SK-N-SH (cell line): Measurements from ENCODE around the gene ARID1B. TPM values are rescaled to one million over a fixed set of nuclear protein-coding genes. Genes with fewer than 3 reads are reported as not detected.

ENCODE experiments used
- CTCF ChIA-PET: fragments of 300-600, 350-600 bp; formaldehyde crosslinking; extraction: SDS; loops from one replicate; lab custom pipeline; 2021; lab: Yijun Ruan, JAX
- POLR2A ChIA-PET: fragments of 350-600 bp; sonication (Branson Sonifier 250); formaldehyde crosslinking; extraction: SDS; loops from one replicate; lab custom pipeline; 2020; ENCODE audit warnings: antibody characterized with exemption, inconsistent platforms; lab: Yijun Ruan, JAX
- DNase-seq: peaks from one replicate; pipeline ENCODE4 v3.0.0; 2012
- H2AFZ ChIP-seq: fragments of 200-600 bp; sonication (generic); 2 replicates; pipeline ENCODE4 v1.8.1; 2016; ENCODE audit warnings: antibody characterized with exemption, mild to moderate bottlenecking, low read depth
- H3F3A ChIP-seq: fragments of 200-600 bp; sonication (generic); replicated peaks from 2 replicates; pipeline ENCODE3; 2016; ENCODE audit warnings: antibody characterized with exemption, mild to moderate bottlenecking; ENCODE audit not compliant: insufficient read depth
- H3K27ac ChIP-seq, 2 experiments: fragments of 200-500 bp in 1 of 2; fragments of 200-600 bp in 1 of 2; sonication (Bioruptor generic) in 1 of 2; sonication (generic), shearing (Covaris generic) in 1 of 2; 2 replicates each; pipeline versions ENCODE4 v1.5.1 to v1.6.1; 2014 to 2016; ENCODE audit warnings: low read depth in 2 of 2, inconsistent platforms in 1 of 2, low read length in 1 of 2, mild to moderate bottlenecking in 1 of 2, mixed read lengths in 1 of 2
- H3K27me3 ChIP-seq: fragments of 200-600 bp; sonication (generic), shearing (Covaris generic); 2 replicates; pipeline ENCODE4 v1.6.1; 2016; ENCODE audit warnings: mixed run types; ENCODE audit not compliant: insufficient read depth
- H3K36me3 ChIP-seq, 2 experiments: fragments of 200-500 bp in 1 of 2; fragments of 200-600 bp in 1 of 2; sonication (Bioruptor generic) in 1 of 2; sonication (generic) in 1 of 2; replicated peaks in 1 of 2; 2 replicates each; pipeline versions ENCODE3 to v1.5.1; 2014 to 2016; ENCODE audit warnings: low read length in 1 of 2, mild to moderate bottlenecking in 1 of 2; ENCODE audit not compliant: insufficient read depth in 2 of 2, control insufficient read depth in 1 of 2
- H3K4me1 ChIP-seq, 2 experiments: fragments of 200-500 bp in 1 of 2; fragments of 200-600 bp in 1 of 2; sonication (Bioruptor generic) in 1 of 2; sonication (generic), shearing (Covaris generic) in 1 of 2; 2 replicates each; pipeline versions ENCODE4 v1.5.1 to v1.6.1; 2014 to 2016; ENCODE audit warnings: low read depth in 1 of 2, low read length in 1 of 2, mixed run types in 1 of 2; ENCODE audit not compliant: insufficient read depth in 2 of 2, control insufficient read depth in 1 of 2
- H3K4me2 ChIP-seq: fragments of 200-600 bp; sonication (generic), shearing (Covaris generic); 2 replicates; pipeline ENCODE4 v1.6.1; 2017; ENCODE audit warnings: mixed run types
- H3K4me3 ChIP-seq, 2 experiments: fragments of 200-500 bp in 1 of 2; fragments of 200-600 bp in 1 of 2; sonication (Bioruptor generic) in 1 of 2; sonication (generic), shearing (Covaris generic) in 1 of 2; 2 replicates each; pipeline versions ENCODE4 v1.5.1 to v1.8.1; 2014 to 2016; ENCODE audit warnings: low read depth in 2 of 2, inconsistent platforms in 1 of 2, low read length in 1 of 2, mild to moderate bottlenecking in 1 of 2, mixed read lengths in 1 of 2, moderate library complexity in 1 of 2
- H3K79me2 ChIP-seq: fragments of 200-600 bp; sonication (generic); 2 replicates; pipeline ENCODE4 v1.8.1; 2017; ENCODE audit warnings: mild to moderate bottlenecking; ENCODE audit not compliant: insufficient read depth
- H3K9ac ChIP-seq: fragments of 200-600 bp; sonication (generic); 2 replicates; pipeline ENCODE4 v1.6.1; 2017; ENCODE audit warnings: mixed run types
- H3K9me2 ChIP-seq: fragments of 200-600 bp; sonication (generic); 2 replicates; pipeline ENCODE4 v1.6.1; 2017; ENCODE audit warnings: mixed run types
- H3K9me3 ChIP-seq: fragments of 200-600 bp; sonication (generic); 2 replicates; pipeline ENCODE4 v1.6.1; 2017; ENCODE audit warnings: mixed run types, mild to moderate bottlenecking, moderate library complexity
- H4K20me1 ChIP-seq: fragments of 200-600 bp; sonication (generic); 2 replicates; pipeline ENCODE4 v1.6.1; 2017; ENCODE audit warnings: mild to moderate bottlenecking, mixed run types; ENCODE audit not compliant: insufficient read depth
- CHD2 ChIP-seq: fragments of 150-350 bp; IDR thresholded peaks from 2 replicates; pipeline ENCODE4 v1.6.1; 2018; ENCODE audit warnings: low read length; ENCODE audit not compliant: partially characterized antibody
- ELF1 ChIP-seq: IDR thresholded peaks from 2 replicates; pipeline ENCODE4 v1.4.0; 2012
- EP300 ChIP-seq, 2 experiments: IDR thresholded peaks; 2 replicates each; pipeline versions ENCODE4 v1.4.0 to v1.6.1; 2012; ENCODE audit warnings: borderline replicate concordance in 1 of 2, low read depth in 1 of 2, low read length in 1 of 2
- EZH2phosphoT487 ChIP-seq: fragments of 200-600 bp; sonication (generic); IDR thresholded peaks from 2 replicates; pipeline ENCODE4 v1.6.1; 2017; ENCODE audit warnings: low read depth, mixed run types, mild to moderate bottlenecking, antibody characterized with exemption, moderate library complexity, borderline replicate concordance
- FOSL2 ChIP-seq: IDR thresholded peaks from 2 replicates; pipeline ENCODE4 v1.4.0; 2012; ENCODE audit warnings: low read depth, mild to moderate bottlenecking, moderate library complexity, borderline replicate concordance
- GABPA ChIP-seq: IDR thresholded peaks from 2 replicates; pipeline ENCODE4 v1.4.0; 2012; ENCODE audit warnings: low read depth, mild to moderate bottlenecking
- GATA2 ChIP-seq: sonication (generic); formaldehyde crosslinking; IDR thresholded peaks from 2 replicates; pipeline ENCODE4 v1.5.0; 2020; ENCODE audit warnings: mild to moderate bottlenecking, missing genetic modification reagents
- IRF3 ChIP-seq: fragments of 150-350 bp; IDR thresholded peaks from 2 replicates; pipeline ENCODE4 v1.6.1; 2016; ENCODE audit warnings: mild to moderate bottlenecking, low read depth, low read length
- JUND ChIP-seq: IDR thresholded peaks from 2 replicates; pipeline ENCODE4 v1.4.0; 2012
- MAX ChIP-seq: IDR thresholded peaks from 2 replicates; pipeline ENCODE4 v1.4.0; 2012; ENCODE audit warnings: low read depth
- MEF2A ChIP-seq: IDR thresholded peaks from 2 replicates; pipeline ENCODE4 v1.4.0; 2012; ENCODE audit warnings: low read depth, borderline replicate concordance
- NFIC ChIP-seq: IDR thresholded peaks from 2 replicates; pipeline ENCODE4 v1.4.0; 2012; ENCODE audit warnings: borderline replicate concordance
- PBX3 ChIP-seq: IDR thresholded peaks from 2 replicates; pipeline ENCODE4; 2012
- RAD21 ChIP-seq: IDR thresholded peaks from 2 replicates; pipeline ENCODE4 v1.6.1; 2012; ENCODE audit warnings: mild to moderate bottlenecking, low read length
- RCOR1 ChIP-seq: fragments of 150-350 bp; IDR thresholded peaks from 2 replicates; pipeline ENCODE4 v1.6.1; 2017; ENCODE audit warnings: antibody characterized with exemption, low read length
- RXRA ChIP-seq: IDR thresholded peaks from 2 replicates; pipeline ENCODE4 v1.4.0; 2012; ENCODE audit warnings: low read depth, mild to moderate bottlenecking, borderline replicate concordance
- TCF12 ChIP-seq: IDR thresholded peaks from 2 replicates; pipeline ENCODE4 v1.4.0; 2012
- TEAD4 ChIP-seq: IDR thresholded peaks from 2 replicates; pipeline ENCODE4 v1.4.0; 2012; ENCODE audit warnings: mild to moderate bottlenecking, borderline replicate concordance; ENCODE audit not compliant: insufficient read depth
- USF2 ChIP-seq: fragments of 150-350 bp; IDR thresholded peaks from 2 replicates; pipeline ENCODE4 v1.6.1; 2017; ENCODE audit warnings: antibody characterized with exemption, low read length, low read depth, borderline replicate concordance
- YY1 ChIP-seq: IDR thresholded peaks from 2 replicates; pipeline ENCODE4 v1.4.0; 2012; ENCODE audit warnings: low read depth, mild to moderate bottlenecking
- ZBTB33 ChIP-seq: IDR thresholded peaks from 2 replicates; pipeline ENCODE4 v1.4.0; 2012; ENCODE audit warnings: low read depth, borderline replicate concordance
- WGBS: methylation state at CpG from one replicate; pipeline ENCODE4 v1.1.6; 2017; ENCODE audit warnings: low lambda C conversion rate; 5-methylcytosine and 5-hydroxymethylcytosine counted together
- polyA plus RNA-seq, 3 experiments: library from polyadenylated mRNA; depleted of rRNA; stranded (reverse); fragments of >200 nt; gene quantifications; 2 replicates each; pipeline ENCODE4 v1.2.3, GENCODE V29; 2012

Gene ARID1B
- polyA plus RNA-seq, 1 of the 3 experiments (the other 2 are of a cell fraction), result 13.6 TPM

- no peak for DNase-seq
- Histone ChIP-seq H2AFZ (no peak overlapping the region), H3F3A (no peaks in the 10 kb centered on the region), H3K36me3 (peaks cover 14 to 26% of the 10 kb centered on the region in 2 experiments), H3K4me3 (no peak overlapping the region), H3K9ac (no peak overlapping the region), H3K79me2 (peaks cover 3% of the 10 kb centered on the region; the same call in 1 of the 2 replicates), H3K9me3 (no peaks in the 10 kb centered on the region), H3K4me2 (no peak overlapping the region), H3K4me1 (peaks cover 0 to 34% of the 10 kb centered on the region in 2 experiments; a peak in 2 of 4 replicates), H4K20me1 (no peaks in the 10 kb centered on the region), H3K27me3 (no peaks in the 10 kb centered on the region), H3K9me2 (no peaks in the 10 kb centered on the region), H3K27ac (no peak overlapping the region)
- ChIA-PET CTCF (interaction anchor here (1.1 kb wide), 1 partner anchor 14 kb away, joined by 3 read pairs; no protein-coding TSS in a partner anchor), POLR2A (no interaction called here)
- no peak for TF ChIP-seq ELF1
- TF ChIP-seq RAD21, result no peak
- no peak for TF ChIP-seq PBX3
- no peak for TF ChIP-seq GABPA
- no peak for TF ChIP-seq YY1
- TF ChIP-seq ZBTB33, result no peak
- TF ChIP-seq RXRA, result no peak
- TF ChIP-seq JUND, result no peak
- TF ChIP-seq EP300 (IDR thresholded peaks at IDR 0.05; ENCODE audit: borderline replicate concordance in 1 of 2, low read depth in 1 of 2, low read length in 1 of 2), result no peak
- no peak for TF ChIP-seq TEAD4
- WGBS, result 98% methylated on average over 12 of the region's 12 CpGs
Observed at GRCh38 chr6:157167837-157168236, 390.7 kb downstream of the ARID1B start.

GRCh38 chr6:157168471-157168870 lies 391.3 kb downstream of the ARID1B start:
- Histone ChIP-seq H2AFZ (no peak overlapping the region), H3K4me2 (no peak overlapping the region), H3K27ac (no peak overlapping the region), H3K79me2 (peaks cover 3% of the 10 kb centered on the region; the same call in 1 of the 2 replicates), H3F3A (peaks cover 2% of the 10 kb centered on the region), H3K27me3 (no peaks in the 10 kb centered on the region), H3K9me2 (no peaks in the 10 kb centered on the region), H3K36me3 (peaks cover 14 to 26% of the 10 kb centered on the region in 2 experiments), H4K20me1 (no peaks in the 10 kb centered on the region), H3K4me3 (no peak overlapping the region), H3K9me3 (no peaks in the 10 kb centered on the region), H3K9ac (no peak overlapping the region), H3K4me1 (peaks cover 0 to 32% of the 10 kb centered on the region in 2 experiments; a peak in 2 of 4 replicates)
- 96% methylated on average over 6 of the region's 6 CpGs for WGBS
- CTCF ChIA-PET, result interaction anchor here (1.1 kb wide), 1 partner anchor 13 kb away, joined by 3 read pairs; no protein-coding TSS in a partner anchor
- DNase-seq, result no peak
- TF ChIP-seq GABPA, result no peak
- TF ChIP-seq GATA2 (CRISPR knock-in tag), result no peak
- no peak for TF ChIP-seq RCOR1
- no peak for TF ChIP-seq IRF3
- no peak for TF ChIP-seq ELF1
- TF ChIP-seq USF2, result no peak
- no peak for TF ChIP-seq PBX3
- no peak for TF ChIP-seq CHD2
- no peak for TF ChIP-seq TCF12
- TF ChIP-seq NFIC, result no peak
- TF ChIP-seq RXRA, result no peak
- no peak for TF ChIP-seq EZH2phosphoT487
- TF ChIP-seq MEF2A, result no peak
- TF ChIP-seq MAX, result no peak
- TF ChIP-seq FOSL2, result no peak
- POLR2A ChIA-PET, result no interaction called here
